ENCODE measurements around the gene RASAL2.

Gene RASAL2

DNA sequence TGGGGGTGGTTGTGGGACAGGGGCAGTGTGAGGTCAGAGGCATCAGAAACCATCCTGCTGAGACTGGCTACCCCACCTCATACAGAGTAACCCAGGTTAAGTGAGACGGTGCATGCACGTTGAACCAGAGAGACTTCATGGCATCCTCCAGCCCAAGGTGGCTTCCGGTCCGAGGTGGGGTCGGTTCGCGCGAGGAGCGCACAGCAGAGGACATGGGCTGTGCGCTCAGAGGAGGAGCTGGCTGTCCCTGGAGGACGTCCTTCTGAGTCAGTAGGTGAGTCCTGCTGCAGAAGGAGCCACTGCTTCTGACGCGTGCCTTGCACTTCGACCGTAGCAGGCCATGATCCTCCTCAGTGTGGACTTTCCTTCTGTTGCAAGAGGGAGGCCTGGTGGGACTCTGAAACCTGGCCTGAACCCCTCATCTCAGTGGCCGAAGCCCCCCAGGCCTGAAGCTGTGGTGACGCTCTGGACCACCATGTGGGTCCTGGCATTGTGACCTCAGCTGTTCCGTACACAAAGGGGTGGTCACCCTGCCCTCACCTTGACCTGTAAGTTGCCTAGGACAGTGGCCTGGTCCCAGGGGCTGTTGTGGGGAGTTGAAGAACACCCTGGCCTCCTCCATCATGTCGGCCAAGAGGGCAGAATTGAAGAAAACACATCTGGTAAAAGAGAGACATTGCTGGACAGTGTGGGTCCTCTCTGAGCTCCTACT lies 418.8 kb downstream of the RASAL2 start, which contains the start of gene TEX35:
Gene TEX35, plus strand, starts transcription at position 544 of the 712 bp plus-strand sequence. Its CDS starts 80 bp downstream, at position 624.
- DNase-seq (ENCODE audit: low spot score), result no peak

DNA sequence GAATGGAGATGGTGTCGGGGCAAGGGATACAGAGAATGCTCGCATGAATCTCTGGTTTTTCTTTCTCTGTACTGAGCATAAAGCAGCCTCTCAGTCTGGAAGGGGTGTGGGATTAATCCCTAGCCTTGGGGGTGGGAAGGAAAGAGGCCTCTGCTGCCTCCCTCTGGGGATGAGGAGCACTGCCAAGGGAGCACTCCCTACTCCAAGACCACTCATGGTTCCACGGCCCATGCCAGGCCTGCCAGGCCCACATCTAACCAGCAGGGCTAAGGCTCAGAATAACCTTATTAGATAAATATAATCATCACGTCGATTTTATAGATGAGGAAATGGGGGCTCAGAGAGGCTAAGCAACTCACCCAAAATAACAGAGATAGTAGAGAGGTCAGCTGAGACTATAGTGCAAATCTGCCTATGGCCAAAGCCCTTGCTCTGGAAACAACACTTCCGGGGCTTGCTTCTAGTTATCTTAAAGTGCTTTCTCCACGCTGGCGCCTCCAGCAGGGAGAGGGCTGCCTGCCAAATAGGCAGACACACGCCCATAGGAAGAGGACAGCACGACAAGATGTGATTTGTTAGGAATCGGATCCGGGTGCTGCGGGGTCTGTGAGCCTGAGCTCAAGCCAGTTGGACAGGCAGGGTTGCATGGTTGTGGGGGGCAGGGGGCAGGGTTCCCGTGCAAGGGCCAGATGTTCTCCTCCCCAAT lies 419.5 kb downstream of the RASAL2 start:
- DNase-seq (ENCODE audit: low spot score), result no peak

DNA sequence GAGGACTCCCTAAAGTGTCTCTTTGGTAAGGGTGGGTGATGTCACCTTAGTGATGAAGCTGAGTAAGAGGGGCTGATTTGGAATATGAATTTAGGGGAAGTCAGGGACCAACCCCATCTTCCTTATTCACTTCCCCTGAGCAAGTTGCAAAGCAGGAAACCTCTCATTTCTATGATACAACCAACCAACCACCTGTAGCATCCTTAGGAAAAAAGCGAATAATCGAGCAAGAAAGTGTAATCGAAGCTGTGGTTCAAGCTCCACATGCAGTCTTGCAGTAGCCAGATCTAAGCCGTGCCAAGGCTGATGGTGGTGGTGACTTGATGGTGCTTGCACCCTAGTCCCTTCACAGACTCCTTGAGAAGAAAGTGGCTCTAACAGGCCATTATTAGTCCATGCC lies 422.2 kb downstream of the RASAL2 start:
- no peak for DNase-seq (ENCODE audit: low spot score)

DNA sequence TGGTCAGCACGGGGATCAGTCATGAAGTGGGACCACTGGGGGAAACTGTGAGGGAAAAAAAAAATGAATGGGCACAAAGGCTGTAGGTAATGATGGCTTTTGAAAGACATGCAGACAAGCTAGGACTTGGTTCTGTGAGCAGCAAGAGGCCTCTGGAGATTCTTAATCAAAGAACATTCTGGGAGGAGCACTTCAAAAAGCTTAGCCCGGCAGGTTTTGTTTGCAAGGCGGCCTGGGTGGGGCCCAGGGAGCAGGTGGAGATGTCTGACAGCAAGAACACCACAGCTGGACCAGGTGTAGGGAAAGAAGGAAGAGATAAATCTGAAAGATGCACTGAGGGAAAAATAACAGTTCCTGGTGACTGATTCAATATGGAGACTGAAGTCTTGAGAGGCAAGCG lies 425.0 kb downstream of the RASAL2 start:
- no peak for DNase-seq (ENCODE audit: low spot score)

DNA sequence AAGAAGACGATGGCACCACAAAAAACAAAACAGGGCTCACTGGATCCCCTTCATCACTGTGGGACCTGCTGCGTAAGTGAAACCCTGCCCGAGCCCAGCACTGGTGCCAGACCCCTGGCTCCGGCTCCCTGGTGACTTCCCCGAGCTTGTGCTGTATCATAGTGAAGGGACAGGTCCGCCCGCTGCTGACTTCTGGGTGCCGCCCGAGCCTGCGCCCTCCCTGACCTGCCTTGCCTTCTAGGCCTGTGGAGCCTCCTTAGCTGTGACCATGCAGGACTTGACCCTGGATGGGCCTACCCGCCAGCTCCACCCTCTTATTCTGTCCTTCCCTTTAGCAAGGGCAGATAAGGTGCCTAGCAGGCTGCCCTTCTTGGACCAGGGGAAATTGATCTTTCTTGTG lies 426.9 kb downstream of the RASAL2 start:
- no peak for DNase-seq (ENCODE audit: low spot score)

DNA sequence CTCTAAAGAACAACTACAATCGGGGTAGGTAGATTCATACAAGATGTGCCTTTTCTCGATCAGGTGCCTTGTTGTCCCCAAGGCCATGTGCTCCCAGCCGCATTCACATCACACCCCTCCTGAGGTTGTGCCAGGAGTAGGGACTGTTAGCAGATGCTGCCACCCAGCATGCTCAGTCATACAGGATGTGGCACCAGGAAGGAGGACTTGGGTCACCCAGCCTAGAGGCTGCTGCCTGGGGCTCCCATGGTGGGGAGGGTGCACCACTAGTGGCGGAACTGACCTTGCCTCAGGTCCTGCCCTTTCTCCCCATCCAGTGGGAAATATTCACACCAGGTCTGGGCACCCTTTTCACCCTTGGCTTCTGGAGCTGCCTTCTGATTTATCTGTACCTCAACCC lies 427.3 kb downstream of the RASAL2 start:
- DNase-seq (ENCODE audit: low spot score), result no peak

DNA sequence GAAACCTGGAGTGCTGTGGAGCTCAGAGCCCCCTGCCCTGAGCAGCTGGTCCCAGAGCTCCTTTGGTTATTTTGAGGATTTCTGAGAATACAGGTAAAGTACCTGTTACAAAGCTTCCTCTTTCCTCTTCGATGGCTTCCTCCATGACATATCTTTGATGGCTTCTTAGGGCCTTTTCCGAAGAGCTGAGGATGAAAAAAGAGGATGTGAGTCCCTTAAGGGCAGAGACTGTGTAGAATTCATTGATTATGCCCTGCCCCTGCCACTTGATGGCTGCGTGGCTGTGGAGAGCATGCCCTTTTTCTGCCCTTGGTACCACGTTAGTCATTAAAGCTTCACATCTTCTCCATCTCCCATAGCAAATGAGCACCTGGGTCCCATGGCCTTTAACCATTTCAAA lies 433.2 kb downstream of the RASAL2 start:
- DNase-seq (ENCODE audit: low spot score), result no peak

DNA sequence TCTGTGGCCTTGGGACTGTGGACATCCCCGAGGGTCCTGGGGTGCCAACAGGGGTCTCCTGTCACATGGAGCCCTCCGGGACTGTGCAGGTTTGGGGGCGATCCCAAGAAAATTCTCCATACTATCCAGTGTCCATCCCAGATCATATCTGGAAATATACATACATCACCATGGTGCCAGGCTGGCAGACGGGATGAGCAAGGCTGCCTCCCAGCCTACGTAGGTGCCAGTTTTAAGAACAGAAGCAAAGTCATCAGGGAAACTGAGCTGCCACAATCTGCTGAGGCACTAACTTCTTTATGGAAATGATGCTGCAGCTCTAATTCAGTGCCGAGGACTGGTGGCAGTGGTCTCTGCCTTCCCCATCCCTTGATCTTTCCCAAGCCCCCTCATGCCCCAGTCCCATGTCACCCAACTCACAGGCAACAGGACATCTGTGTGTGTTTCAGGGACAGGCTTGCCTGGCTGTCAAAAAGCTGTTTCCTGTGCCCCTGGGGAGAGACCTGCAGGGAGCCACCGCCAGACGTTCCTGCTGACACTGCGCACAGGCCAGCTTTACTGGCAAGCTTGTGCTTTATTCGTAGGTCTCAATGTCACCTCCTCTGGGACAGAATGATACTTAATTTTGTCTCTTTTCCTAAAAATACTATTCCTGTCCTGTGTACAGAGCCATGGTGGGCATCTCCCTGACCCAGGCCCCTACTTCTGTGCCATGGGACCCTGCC lies 434.5 kb downstream of the RASAL2 start:
- no peak for DNase-seq (ENCODE audit: low spot score)

DNA sequence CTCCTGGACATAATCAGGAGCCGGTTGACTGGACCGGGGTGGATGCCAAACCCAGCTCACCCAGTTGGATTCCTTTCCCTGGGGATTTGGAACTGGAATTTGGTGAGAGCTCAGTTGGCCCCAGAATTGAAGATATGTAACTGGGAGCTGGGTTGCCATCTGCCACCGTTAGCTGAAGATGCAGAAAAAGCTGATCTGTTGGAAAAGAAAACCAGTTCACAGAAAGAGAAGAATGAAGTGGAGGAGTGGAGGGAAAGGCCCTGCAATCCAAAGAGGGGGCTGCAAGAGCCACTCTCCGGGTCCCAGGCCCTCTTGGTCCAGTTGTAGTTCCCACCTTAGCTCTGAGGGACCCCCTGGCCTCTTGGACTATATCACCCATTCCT lies 435.0 kb downstream of the RASAL2 start:
- DNase-seq (ENCODE audit: low spot score), result no peak

DNA sequence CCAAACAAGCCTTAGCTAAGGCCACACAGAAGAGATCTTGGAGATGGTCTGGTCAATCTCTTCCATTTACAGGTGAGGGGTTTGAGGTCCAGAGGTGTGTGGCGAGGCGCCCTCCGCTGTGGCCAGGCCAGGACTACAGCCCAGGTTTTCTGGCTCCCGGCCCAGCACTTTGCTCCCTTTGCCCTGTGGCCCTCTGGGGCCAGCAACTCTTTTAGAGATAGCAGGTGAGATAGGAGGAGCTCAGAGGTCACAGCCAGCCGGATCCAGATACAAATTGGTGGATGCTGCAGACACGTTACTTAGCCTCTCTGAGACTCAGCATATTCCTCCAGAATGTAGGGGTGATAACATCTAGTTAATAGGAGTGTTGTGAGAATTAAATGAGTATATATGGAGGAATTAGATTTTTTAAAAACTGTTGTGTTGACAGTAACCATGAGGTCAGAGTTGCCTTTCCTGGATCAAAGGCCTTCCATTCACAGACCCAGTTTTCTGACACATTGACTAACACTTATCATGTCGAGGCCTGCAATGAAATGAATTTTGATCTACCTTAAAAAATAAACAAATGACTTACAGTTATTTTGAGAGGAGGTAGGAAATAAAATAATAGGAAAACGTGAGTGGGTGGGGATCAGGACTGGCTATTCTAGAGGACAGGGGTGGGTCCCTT lies 435.6 kb downstream of the RASAL2 start:
- DNase-seq (ENCODE audit: low spot score), result no peak

DNA sequence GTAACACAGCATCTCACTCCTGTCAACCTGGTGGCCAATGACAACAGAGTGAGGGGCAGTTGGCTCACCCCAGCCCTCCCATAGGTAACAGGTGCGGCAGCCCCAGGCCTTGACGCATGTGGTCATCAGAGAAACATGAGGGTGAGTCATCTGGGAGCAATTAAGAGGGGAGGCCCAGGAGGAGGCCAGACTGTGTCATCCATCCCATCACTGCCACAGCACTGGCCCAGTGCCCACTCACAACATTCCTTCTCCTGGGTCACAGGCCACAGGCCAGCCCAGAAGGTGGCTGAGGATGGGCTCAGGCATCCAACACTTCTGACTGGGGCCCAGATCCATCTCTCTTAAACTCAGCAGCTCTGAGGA lies 436.1 kb downstream of the RASAL2 start:
- DNase-seq (ENCODE audit: low spot score), result no peak

DNA sequence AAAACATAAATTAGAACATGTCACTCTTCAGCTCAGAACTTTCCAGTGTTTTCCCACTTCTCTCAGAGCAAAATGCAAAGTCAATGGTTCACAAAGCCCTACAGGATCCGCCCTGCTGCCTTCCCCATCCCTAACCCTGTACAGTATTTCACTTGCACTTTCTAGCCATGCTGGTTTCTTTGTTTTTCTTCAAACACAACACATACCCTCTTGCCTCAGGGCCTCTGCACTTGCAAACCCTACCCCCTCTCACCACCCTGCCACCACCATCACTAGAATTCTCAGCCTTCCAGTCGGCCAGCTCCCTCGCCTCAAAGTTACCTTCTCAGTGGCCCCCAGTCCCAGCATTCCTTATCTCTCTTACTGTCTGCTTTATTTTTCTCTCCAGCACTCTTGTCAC lies 436.6 kb downstream of the RASAL2 start:
- no peak for DNase-seq (ENCODE audit: low spot score)

DNA sequence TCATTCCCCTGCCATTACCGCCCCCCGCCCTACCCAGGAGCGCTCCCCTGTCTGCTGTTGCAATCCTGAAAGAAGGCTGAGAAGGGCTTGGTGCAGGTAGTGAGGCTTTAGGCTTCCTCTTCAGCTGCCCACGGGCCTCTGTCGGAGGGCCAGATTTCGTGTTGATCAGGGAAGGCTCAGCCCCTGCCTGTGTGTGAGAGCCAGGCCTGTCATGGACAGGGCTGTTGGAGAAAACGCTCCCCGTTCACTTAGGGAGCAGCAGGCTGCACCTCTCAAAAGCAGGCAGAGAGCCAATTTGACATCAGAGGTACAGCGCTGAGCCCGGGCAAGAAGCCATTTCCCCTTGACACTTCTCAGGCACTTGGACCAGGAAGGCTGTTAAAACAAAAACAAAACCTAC lies 438.0 kb downstream of the RASAL2 start:
- DNase-seq (ENCODE audit: low spot score), result no peak

DNA sequence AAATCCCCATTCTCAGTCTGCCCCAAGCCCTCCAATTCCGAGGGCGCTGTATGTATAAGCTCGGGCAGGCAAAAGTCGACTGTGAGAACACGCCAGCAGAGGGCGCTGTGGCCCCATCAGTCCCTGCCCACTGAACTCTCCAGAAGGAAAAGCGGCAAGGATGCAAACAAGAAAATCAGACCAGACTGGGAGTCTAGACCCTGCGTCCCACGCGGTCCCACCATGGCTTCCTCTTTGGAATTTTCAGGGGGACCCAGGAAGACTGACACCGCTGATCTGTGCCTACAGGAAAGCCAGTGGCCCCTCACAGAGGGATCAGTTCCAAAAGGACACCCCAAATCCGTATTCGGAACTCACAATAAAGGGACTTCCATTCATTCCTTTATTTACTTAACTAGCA lies 438.5 kb downstream of the RASAL2 start:
- peak; percentile 70 for DNase-seq (ENCODE audit: low spot score)

DNA sequence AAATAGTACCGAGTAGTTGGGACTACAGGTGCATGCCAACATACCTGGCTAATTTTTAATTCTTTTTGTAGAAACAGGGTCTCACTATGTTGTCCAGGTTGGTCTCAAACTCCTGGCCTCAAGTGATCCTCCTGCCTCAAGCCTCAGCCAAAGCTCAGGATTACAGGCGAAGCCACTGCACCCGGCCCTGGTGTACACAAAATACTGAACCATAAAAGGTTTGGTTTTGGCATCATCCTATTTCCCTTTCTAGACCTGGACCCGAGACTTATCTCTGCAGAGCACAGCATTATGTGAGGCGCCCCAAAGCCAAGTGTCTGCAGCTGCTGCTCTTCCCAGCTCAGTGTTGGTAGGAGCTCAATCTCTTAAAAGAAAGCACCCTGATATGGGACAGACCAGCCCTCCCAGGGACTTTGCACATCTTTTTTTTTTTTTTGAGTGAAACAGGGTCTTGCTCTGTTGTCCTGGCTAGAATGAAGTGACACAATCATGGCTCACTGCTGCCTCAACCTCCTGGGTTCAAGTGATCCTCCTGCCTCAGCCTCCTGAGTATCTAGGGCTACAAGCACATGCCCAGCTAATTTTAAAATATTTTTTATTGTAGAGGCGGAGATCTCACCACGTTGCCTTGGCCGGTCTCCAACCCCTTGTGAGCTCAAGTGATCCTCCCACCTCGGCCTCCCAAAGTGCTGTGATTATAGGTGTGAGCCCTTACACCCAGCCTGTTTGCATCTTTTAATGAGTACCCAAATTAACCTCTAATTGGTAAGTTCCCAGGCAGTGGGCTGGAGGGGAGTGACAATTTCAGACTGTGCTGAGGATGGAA lies 439.4 kb downstream of the RASAL2 start:
- no peak for DNase-seq (ENCODE audit: low spot score)

All from pons (tissue), 1 donor.